ENCODE measurements around the gene DAB2IP.

DAB2IP gene

GRCh38 chr9:121700165-121700831 is 48.9 kb downstream of the DAB2IP start:
- H3K27ac ChIP-seq = peak overlapping the region; percentile 87
- TF ChIP-seq CTCF (conservative IDR thresholded peaks at IDR 0.05) = peak; percentile 92

DNA sequence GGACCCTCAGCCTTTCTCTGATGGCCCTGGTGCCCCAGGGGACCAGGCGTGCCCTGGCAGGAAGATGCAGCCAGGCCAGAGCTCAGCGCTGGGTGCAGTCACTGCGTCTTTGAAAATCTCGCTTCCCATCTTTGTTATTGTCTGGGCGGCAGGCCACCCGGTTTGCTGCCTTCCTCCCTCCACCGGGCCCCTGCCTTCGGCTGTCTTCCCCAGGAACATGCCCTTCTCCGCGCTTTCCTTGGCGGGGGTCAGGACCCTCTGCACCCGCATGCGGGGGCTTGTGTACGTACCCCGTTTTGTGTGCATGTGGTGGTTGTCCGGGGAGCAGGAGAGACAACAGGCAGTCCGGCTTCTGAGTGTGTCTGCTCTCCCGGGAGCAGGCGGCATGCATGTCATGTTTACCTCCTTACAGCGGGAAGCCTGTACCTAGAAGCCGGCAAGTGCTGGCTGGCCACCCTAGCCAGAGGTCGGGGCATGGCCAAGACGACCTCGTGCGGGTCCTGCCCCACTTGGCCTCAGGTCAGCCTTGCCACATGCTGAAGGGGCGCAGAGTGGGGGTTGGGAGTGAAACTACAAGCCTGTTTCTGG is 49.5 kb downstream of the DAB2IP start:
- H3K27ac ChIP-seq = peak overlapping the region; percentile 87
- no peak for TF ChIP-seq CTCF (conservative IDR thresholded peaks at IDR 0.05)

DNA sequence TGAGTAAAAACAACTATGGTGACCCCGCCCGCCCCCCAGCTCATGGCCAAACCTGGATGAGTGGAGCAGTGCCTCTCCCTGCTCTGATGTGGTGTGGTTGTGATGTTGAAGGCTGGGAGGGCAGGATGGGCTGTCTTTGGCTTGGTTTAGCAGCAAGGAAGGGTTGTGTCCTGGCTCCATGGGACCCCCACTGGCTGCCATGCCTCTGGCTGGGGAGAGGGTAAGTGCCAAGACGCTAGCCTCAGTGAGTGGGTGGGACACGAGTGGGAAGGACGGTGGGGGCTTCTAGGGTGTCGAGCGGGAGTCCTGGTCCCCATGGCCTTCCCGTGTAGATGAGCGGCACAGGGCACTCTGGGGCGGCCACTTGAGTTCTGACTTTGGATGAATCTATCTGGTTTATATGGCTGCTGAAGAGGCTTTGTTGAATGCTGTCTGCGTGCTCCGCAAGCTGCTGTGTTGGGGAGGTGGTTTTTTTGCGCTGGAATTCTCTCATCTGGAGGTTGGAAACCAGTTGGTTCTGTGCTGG is 50.4 kb downstream of the DAB2IP start:
- no peak for TF ChIP-seq CTCF (conservative IDR thresholded peaks at IDR 0.05)
- H3K27ac ChIP-seq = no peak overlapping the region

DNA sequence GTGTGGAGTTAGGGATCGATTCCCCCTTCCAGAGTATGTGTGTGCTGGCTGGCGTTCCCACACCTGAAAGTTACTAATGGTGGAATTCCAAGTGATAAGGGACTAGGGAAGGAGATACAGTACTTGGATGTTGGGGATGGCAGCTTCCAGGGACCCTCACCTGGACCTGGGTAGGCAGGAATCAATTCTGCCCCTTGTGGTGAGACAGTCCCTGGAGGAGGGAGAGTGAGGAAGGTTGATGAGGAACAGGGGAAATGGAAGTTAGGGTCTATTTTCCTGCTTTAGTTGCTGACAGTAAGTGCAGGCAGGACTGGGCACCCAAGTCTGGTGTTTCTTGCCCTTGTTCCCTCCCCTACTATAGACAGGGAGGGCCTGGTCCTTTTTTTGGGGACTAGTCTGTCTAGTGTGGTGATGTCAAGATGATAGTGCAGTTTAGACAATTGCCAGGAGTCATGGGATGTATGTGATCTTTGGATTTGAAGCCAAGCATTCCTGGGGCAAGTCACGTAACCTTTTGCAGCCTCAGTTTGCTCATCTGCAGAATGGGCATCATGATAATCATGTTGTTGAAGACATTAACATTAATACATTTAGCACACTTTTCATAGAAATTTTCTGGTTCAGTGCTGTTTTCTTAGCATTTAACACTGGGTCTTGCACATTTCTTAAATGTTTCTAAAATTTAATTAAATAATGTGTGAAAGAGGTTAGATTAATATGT is 51.7 kb downstream of the DAB2IP start:
- TF ChIP-seq CTCF (conservative IDR thresholded peaks at IDR 0.05) = peak; percentile 50
- no peak overlapping the region for H3K27ac ChIP-seq

DNA sequence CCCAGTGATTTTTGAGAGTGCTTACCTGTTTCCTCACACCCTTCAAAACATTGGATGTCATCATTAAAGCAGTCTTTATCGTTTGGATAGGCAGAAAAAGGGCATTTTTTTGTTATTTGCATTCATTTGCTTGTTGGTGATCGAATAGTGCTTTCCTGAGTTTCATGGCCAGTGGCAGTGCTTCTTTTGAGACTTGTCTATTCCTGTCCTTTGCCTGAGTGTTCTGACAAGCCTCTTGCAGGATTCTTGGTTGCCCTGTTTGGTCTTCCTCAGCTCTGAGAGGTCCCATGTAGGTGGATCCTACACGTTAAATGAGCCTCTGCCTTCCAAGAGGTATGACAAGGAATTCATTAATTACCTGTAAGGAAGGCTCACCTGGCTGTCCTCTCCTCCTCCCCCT is 52.8 kb downstream of the DAB2IP start:
- no peak overlapping the region for H3K27ac ChIP-seq
- no peak for TF ChIP-seq CTCF (conservative IDR thresholded peaks at IDR 0.05)

DNA sequence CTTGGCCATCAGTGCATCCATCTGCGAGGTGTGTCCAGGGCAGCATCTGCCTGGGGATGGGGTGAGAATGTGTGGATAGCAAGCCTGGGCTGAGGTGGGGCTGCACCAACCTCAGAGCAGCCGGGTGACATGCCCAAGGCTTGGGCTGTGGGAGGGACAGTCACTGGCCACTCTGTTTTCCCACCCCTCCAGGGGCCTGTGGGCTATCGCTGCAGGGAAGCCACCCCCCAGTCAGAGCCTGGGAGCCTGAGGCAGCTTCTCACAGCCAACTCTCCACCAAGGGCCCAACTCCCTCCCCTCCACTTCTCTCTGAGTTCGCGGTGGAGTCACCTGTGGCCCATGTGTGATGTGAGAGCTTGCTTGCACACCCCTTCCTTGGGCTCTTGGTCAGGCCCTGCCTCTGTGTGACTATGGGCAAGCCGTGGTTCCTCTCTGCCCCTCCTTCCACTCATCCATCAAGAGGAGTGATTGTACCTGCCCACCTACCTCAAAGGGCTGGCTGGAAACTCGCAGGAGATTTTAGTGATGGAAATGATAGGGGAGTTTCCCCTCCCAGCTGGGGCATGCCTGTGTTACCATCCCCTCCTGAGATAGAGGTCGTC is 54.8 kb downstream of the DAB2IP start:
- H3K27ac ChIP-seq = no peak overlapping the region
- TF ChIP-seq CTCF (conservative IDR thresholded peaks at IDR 0.05) = no peak

Measured in VCaP (cell line).